Pons (tissue), 1 donor: ENCODE data around the gene BRIP1.

Experiments
- DNase-seq: peaks from one replicate; pipeline ENCODE4 v3.0.0-alpha.2; 2016; ENCODE audit warnings: low spot score

The BRIP1 gene

GRCh38 chr17:61631800-61632199 is 231.5 kb downstream of the BRIP1 start:
- DNase-seq = no peak
